ENCODE data around the gene PHAF1.

DNA sequence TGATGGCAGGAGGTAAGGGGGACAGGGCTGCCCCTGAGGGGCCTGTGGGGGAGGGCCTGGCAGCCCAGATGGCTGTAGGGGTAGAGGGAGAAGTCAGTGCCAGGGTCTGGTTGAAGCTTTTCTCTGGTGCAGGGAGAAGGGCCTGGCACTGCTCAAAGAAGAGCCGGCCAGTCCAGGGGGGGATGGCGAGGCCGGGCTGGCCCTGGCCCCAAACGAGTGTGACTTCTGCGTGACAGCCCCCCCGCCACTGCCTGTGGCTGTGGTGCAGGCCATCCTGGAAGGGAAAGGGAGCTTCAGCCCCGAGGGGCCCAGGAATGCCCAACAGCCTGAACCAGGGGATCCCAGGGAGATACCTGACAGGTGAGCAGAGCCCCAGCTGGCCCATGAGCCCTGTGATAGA, 57.8 kb downstream of the PHAF1 start:
- no peak for TF ChIP-seq CTCF (IDR thresholded peaks at IDR 0.05; ENCODE audit: borderline replicate concordance, extremely low read depth, low read length, poor library complexity, severe bottlenecking)
- TF ChIP-seq EZH2 (IDR thresholded peaks at IDR 0.05; ENCODE audit: borderline replicate concordance, low read depth, low read length, severe bottlenecking): no peak

All from DND-41 (cell line).